SH-SY5Y (cell line): ENCODE data around the gene GJA5.

Experiments
- GATA2 ChIP-seq: IDR thresholded peaks from 2 replicates; pipeline ENCODE4 v1.6.1; 2011; ENCODE audit warnings: mild to moderate bottlenecking, low read depth, low read length
- GATA3 ChIP-seq: IDR thresholded peaks from 2 replicates; pipeline ENCODE4 v1.6.1; 2011; ENCODE audit warnings: low read depth, mild to moderate bottlenecking, low read length, moderate library complexity

DNA sequence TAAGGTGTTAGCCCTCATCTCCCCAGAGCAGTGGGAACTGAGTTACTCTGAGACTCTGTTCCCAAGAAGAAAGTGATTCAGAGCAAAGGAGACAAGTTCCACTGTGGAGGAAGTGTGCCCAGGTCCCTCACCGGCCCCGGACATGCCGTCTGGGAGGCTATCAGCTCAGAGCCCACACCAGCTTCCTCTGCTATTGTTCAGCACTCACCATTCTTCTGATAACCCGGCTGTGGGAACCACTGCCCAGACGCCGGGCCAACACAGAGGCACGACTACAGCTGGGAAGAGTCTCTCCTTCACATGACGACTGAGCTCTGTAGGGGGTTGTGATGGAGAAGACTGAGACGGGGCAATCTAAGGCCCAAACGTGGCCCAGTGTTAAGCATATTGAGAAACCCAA lies 34.2 kb upstream of the GJA5 start:
- TF ChIP-seq GATA3: no peak
- TF ChIP-seq GATA2: no peak
